BLaER1 (cell line): ENCODE measurements around the gene PRLR.
"Not testable (repeated sequence)": the region's sequence is repeated elsewhere in the genome, so short reads cannot be mapped to it uniquely, and the experiment has no call there.

Experiments
- H3K27ac ChIP-seq: shearing (Covaris generic); formaldehyde crosslinking; 2 replicates; pipeline ENCODE4 v1.8.1; 2022
- H3K27me3 ChIP-seq: shearing (Covaris generic); formaldehyde crosslinking; 2 replicates; pipeline ENCODE4 v1.8.1; 2022
- H3K36me3 ChIP-seq: shearing (Covaris generic); formaldehyde crosslinking; 2 replicates; pipeline ENCODE4 v1.8.1; 2022
- H3K4me1 ChIP-seq: shearing (Covaris generic); formaldehyde crosslinking; 2 replicates; pipeline ENCODE4 v1.8.1; 2022
- H3K4me2 ChIP-seq: shearing (Covaris generic); formaldehyde crosslinking; 2 replicates; pipeline ENCODE4 v1.8.1; 2022
- H3K4me3 ChIP-seq: shearing (Covaris generic); formaldehyde crosslinking; 2 replicates; pipeline ENCODE4 v1.8.1; 2022
- H3K9ac ChIP-seq: shearing (Covaris generic); formaldehyde crosslinking; 2 replicates; pipeline ENCODE4 v1.8.1; 2022
- H3K9me3 ChIP-seq: shearing (Covaris generic); formaldehyde crosslinking; 2 replicates; pipeline ENCODE4 v1.8.1; 2022
- H4K20me1 ChIP-seq: shearing (Covaris generic); formaldehyde crosslinking; 2 replicates; pipeline ENCODE4 v1.8.1; 2022
- Cebpa-rat ChIP-seq: shearing (Covaris generic); IDR thresholded peaks from 2 replicates; pipeline ENCODE4 v1.8.1; 2022

Gene PRLR

GRCh38 chr5:35247648-35248034 is 17.4 kb upstream of the PRLR start:
- Histone ChIP-seq H3K4me3 (no peak overlapping the region), H3K36me3 (no peaks in the 10 kb centered on the region), H3K9me3 (peaks cover 4% of the 10 kb centered on the region), H4K20me1 (no peaks in the 10 kb centered on the region), H3K27me3 (no peaks in the 10 kb centered on the region), H3K9ac (no peak overlapping the region), H3K4me1 (peaks cover 7% of the 10 kb centered on the region), H3K27ac (no peak overlapping the region), H3K4me2 (no peak overlapping the region)
- no peak for TF ChIP-seq Cebpa-rat

- no peak overlapping the region for H3K4me2 ChIP-seq
- H3K9ac ChIP-seq: no peak overlapping the region
- no peak overlapping the region for H3K27ac ChIP-seq
- no peak for TF ChIP-seq Cebpa-rat
- H3K4me3 ChIP-seq: no peak overlapping the region
- no peaks in the 10 kb centered on the region for H3K9me3 ChIP-seq
- H3K27me3 ChIP-seq: no peaks in the 10 kb centered on the region
- H3K36me3 ChIP-seq: no peaks in the 10 kb centered on the region
- H4K20me1 ChIP-seq: no peaks in the 10 kb centered on the region
- H3K4me1 ChIP-seq: peaks cover 7% of the 10 kb centered on the region
These were observed 16.8 kb upstream of the PRLR start for GRCh38 chr5:35246900-35247647.

GRCh38 chr5:35246411-35246810 is 16.1 kb upstream of the PRLR start:
- no peak for TF ChIP-seq Cebpa-rat
- Histone ChIP-seq H3K36me3 (no peaks in the 10 kb centered on the region), H3K27me3 (no peaks in the 10 kb centered on the region), H3K9me3 (no peaks in the 10 kb centered on the region), H3K9ac (no peak overlapping the region), H3K4me1 (peaks cover 7% of the 10 kb centered on the region), H3K4me2 (no peak overlapping the region), H3K27ac (no peak overlapping the region), H4K20me1 (no peaks in the 10 kb centered on the region), H3K4me3 (no peak overlapping the region)

- H3K9ac ChIP-seq, H3K36me3 ChIP-seq, H3K4me2 ChIP-seq, H3K9me3 ChIP-seq, H3K4me1 ChIP-seq, H3K27ac ChIP-seq, H3K27me3 ChIP-seq, H4K20me1 ChIP-seq, H3K4me3 ChIP-seq: not testable (repeated sequence)
These were observed 15.1 kb upstream of the PRLR start for GRCh38 chr5:35245371-35245770.

GRCh38 chr5:35244171-35244570 is 13.9 kb upstream of the PRLR start:
- no peak overlapping the region for H3K9ac ChIP-seq
- TF ChIP-seq Cebpa-rat: no peak
- H3K27ac ChIP-seq: no peak overlapping the region
- H3K27me3 ChIP-seq: no peaks in the 10 kb centered on the region
- H3K4me1 ChIP-seq: peaks cover 2% of the 10 kb centered on the region
- H3K4me3 ChIP-seq: no peak overlapping the region
- H3K4me2 ChIP-seq: no peak overlapping the region
- no peaks in the 10 kb centered on the region for H3K36me3 ChIP-seq
- H3K9me3 ChIP-seq: no peaks in the 10 kb centered on the region
- no peaks in the 10 kb centered on the region for H4K20me1 ChIP-seq

GRCh38 chr5:35242702-35243258 is 12.5 kb upstream of the PRLR start:
- H3K27me3 ChIP-seq: no peaks in the 10 kb centered on the region
- H3K4me2 ChIP-seq: no peak overlapping the region
- no peak overlapping the region for H3K4me3 ChIP-seq
- no peak overlapping the region for H3K27ac ChIP-seq
- H3K36me3 ChIP-seq: no peaks in the 10 kb centered on the region
- no peaks in the 10 kb centered on the region for H3K4me1 ChIP-seq
- no peak for TF ChIP-seq Cebpa-rat
- H3K9me3 ChIP-seq: no peaks in the 10 kb centered on the region
- no peaks in the 10 kb centered on the region for H4K20me1 ChIP-seq
- H3K9ac ChIP-seq: no peak overlapping the region

GRCh38 chr5:35240892-35241291 is 10.6 kb upstream of the PRLR start:
- Histone ChIP-seq H3K27me3 (no peaks in the 10 kb centered on the region), H3K9me3 (no peaks in the 10 kb centered on the region), H4K20me1 (no peaks in the 10 kb centered on the region), H3K4me3 (no peak overlapping the region), H3K36me3 (no peaks in the 10 kb centered on the region), H3K4me2 (no peak overlapping the region), H3K27ac (no peak overlapping the region), H3K4me1 (no peaks in the 10 kb centered on the region), H3K9ac (no peak overlapping the region)
- TF ChIP-seq Cebpa-rat: no peak

GRCh38 chr5:35239911-35240610 is 9.8 kb upstream of the PRLR start:
- Histone ChIP-seq H3K36me3 (no peaks in the 10 kb centered on the region), H3K9ac (no peak overlapping the region), H3K4me2 (no peak overlapping the region), H4K20me1 (no peaks in the 10 kb centered on the region), H3K27me3 (no peaks in the 10 kb centered on the region), H3K4me1 (no peaks in the 10 kb centered on the region), H3K4me3 (no peak overlapping the region), H3K27ac (no peak overlapping the region), H3K9me3 (no peaks in the 10 kb centered on the region)
- no peak for TF ChIP-seq Cebpa-rat

- no peaks in the 10 kb centered on the region for H3K27me3 ChIP-seq
- H3K4me3 ChIP-seq: no peak overlapping the region
- no peaks in the 10 kb centered on the region for H3K36me3 ChIP-seq
- no peak overlapping the region for H3K9ac ChIP-seq
- no peaks in the 10 kb centered on the region for H4K20me1 ChIP-seq
- no peak overlapping the region for H3K27ac ChIP-seq
- H3K9me3 ChIP-seq: no peaks in the 10 kb centered on the region
- TF ChIP-seq Cebpa-rat: no peak
- H3K4me2 ChIP-seq: no peak overlapping the region
- H3K4me1 ChIP-seq: no peaks in the 10 kb centered on the region
These were observed 9.2 kb upstream of the PRLR start for GRCh38 chr5:35239476-35239875.

- no peaks in the 10 kb centered on the region for H3K9me3 ChIP-seq
- H3K4me3 ChIP-seq: no peak overlapping the region
- no peak overlapping the region for H3K9ac ChIP-seq
- no peaks in the 10 kb centered on the region for H3K4me1 ChIP-seq
- no peaks in the 10 kb centered on the region for H4K20me1 ChIP-seq
- no peaks in the 10 kb centered on the region for H3K27me3 ChIP-seq
- H3K36me3 ChIP-seq: no peaks in the 10 kb centered on the region
- TF ChIP-seq Cebpa-rat: no peak
- H3K27ac ChIP-seq: no peak overlapping the region
- no peak overlapping the region for H3K4me2 ChIP-seq
These were observed 7.5 kb upstream of the PRLR start for GRCh38 chr5:35237580-35238376.
